ENCODE measurements around the gene CAPN10. TPM values are rescaled to one million over a fixed set of nuclear protein-coding genes. Genes with fewer than 3 reads are reported as not detected.

Gene CAPN10
- total RNA-seq, 1 experiment from 2014 or later = 47.4 TPM

DNA sequence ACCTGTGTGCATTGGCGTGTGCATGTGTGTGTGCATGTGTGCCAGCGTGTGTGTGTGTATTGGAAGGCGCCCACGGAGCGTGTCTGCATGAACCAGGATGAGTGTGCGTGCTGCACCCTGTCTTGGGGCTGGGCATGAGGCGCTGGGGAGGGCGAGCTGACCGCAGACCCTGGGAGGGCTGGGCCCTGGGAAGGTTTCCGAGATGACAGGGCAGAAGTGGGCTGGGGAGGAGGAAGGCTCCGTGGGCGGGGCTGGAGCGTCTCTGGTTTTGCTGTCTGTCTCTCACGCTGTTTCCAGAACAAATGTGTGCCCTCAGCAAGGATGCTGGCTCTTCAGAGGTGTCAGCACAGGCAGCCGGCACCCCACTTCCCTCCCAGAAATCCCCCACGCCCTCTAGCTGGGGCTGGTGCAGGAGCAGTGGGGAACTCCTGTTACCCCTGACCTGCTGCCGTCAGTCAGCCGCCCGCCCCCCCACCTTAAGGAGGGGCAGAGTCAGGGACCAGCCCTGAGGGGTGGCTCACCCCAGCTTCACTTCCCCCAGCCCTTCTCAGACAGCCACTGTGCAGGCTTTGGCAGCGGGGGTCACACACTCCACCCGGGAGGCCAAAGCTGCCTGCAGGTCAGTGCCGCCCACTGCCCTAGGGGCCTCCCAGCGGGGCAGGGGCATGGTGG, 38.6 kb downstream of the CAPN10 start, which contains the start of gene GPR35:
Gene GPR35 (plus strand): TSS at position 531 of the 672 bp plus-strand sequence. CDS start 4,473 bp downstream, outside the sequence.
- Mint-ChIP-seq H3K9me3 (no peaks in the 10 kb centered on the region), H3K36me3 (ENCODE audit: insufficient read depth in 1 of 3, low read depth in 3 of 3) (no peaks in the 10 kb centered on the region)

More for the DNA sequence above, 38.6 kb downstream of the CAPN10 start, which contains the start of gene GPR35:
- H3K4me2 ChIP-seq (ENCODE audit: insufficient read depth, insufficient read length, low read length) = no peak within 1 kb of the TSS
- H4K8ac ChIP-seq (replicated peaks; ENCODE audit: insufficient read length, low read depth, low read length) = no peak within 1 kb of the TSS
- peak; percentile 24 for DNase-seq
- no peak within 1 kb of the TSS for H2AFZ ChIP-seq (ENCODE audit: low read length)
- no peak within 1 kb of the TSS for H3K56ac ChIP-seq (ENCODE audit: insufficient read length, low read depth, low read length)
- H2BK120ac ChIP-seq (ENCODE audit: low read depth, low read length, poor library complexity, severe bottlenecking) = no peak within 1 kb of the TSS
- H3K27me3 ChIP-seq (ENCODE audit: insufficient read depth, low read length) = no peaks in the 10 kb centered on the region
- no peak within 1 kb of the TSS for H2BK20ac ChIP-seq (ENCODE audit: low read depth, low read length, poor library complexity, severe bottlenecking)
- no peak within 1 kb of the TSS; a peak in 1 of 7 replicates for H3K27ac Mint-ChIP-seq
- H3K14ac ChIP-seq (ENCODE audit: insufficient read depth, low read length) = no peak within 1 kb of the TSS
- H3K4me1 Mint-ChIP-seq = peaks cover 0 to 16% of the 10 kb centered on the region in 2 experiments; a peak in 2 of 4 replicates
- H3K27me3 Mint-ChIP-seq (ENCODE audit: low read depth) = no peaks in the 10 kb centered on the region
- no peak within 1 kb of the TSS for H3K23ac ChIP-seq (ENCODE audit: insufficient read length, low read depth, low read length)
- H3K79me2 ChIP-seq (ENCODE audit: insufficient read depth, low read length) = no peaks in the 10 kb centered on the region
- H4K20me1 ChIP-seq (ENCODE audit: control insufficient read depth, insufficient read depth, insufficient read length) = no peaks in the 10 kb centered on the region
- H3K23me2 ChIP-seq (ENCODE audit: insufficient read length, low read depth, low read length, poor library complexity, severe bottlenecking) = no peaks in the 10 kb centered on the region
- H3T11ph ChIP-seq (ENCODE audit: low read length) = no peak within 1 kb of the TSS
- TF ChIP-seq, protein P1, sequence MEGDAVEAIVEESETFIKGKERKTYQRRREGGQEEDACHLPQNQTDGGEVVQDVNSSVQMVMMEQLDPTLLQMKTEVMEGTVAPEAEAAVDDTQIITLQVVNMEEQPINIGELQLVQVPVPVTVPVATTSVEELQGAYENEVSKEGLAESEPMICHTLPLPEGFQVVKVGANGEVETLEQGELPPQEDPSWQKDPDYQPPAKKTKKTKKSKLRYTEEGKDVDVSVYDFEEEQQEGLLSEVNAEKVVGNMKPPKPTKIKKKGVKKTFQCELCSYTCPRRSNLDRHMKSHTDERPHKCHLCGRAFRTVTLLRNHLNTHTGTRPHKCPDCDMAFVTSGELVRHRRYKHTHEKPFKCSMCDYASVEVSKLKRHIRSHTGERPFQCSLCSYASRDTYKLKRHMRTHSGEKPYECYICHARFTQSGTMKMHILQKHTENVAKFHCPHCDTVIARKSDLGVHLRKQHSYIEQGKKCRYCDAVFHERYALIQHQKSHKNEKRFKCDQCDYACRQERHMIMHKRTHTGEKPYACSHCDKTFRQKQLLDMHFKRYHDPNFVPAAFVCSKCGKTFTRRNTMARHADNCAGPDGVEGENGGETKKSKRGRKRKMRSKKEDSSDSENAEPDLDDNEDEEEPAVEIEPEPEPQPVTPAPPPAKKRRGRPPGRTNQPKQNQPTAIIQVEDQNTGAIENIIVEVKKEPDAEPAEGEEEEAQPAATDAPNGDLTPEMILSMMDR (conservative IDR thresholded peaks at IDR 0.05) = no peak
- no peak within 1 kb of the TSS for H3K4ac ChIP-seq (ENCODE audit: low read depth, low read length)
- no peak within 1 kb of the TSS for H3K4me3 Mint-ChIP-seq
- H4K5ac ChIP-seq (ENCODE audit: insufficient read length, low read depth, low read length) = no peak within 1 kb of the TSS
- H2BK15ac ChIP-seq (ENCODE audit: low read depth, low read length) = no peak within 1 kb of the TSS
- no CpG with 5 or more reads among the region's 23 CpGs for WGBS (ENCODE audit: extremely low coverage, insufficient read length, low lambda C conversion rate)
- H2AK5ac ChIP-seq (ENCODE audit: insufficient read length, low read length) = no peak within 1 kb of the TSS
- no peak within 1 kb of the TSS for H2BK5ac ChIP-seq (ENCODE audit: insufficient read length, low read length)
- H3K9ac ChIP-seq (ENCODE audit: extremely low read depth, insufficient read length, low read length) = no peak within 1 kb of the TSS
- no peak within 1 kb of the TSS for H3K18ac ChIP-seq (ENCODE audit: insufficient read length, low read depth, low read length)
- no peak within 1 kb of the TSS for H4K91ac ChIP-seq (ENCODE audit: insufficient read length, low read depth, low read length)
- no peaks in the 10 kb centered on the region for H3K9me3 ChIP-seq (ENCODE audit: control insufficient read depth, low read depth, low read length)
- no peak within 1 kb of the TSS for H3K27ac ChIP-seq (ENCODE audit: insufficient read length, low read depth, low read length)
- H2BK12ac ChIP-seq (ENCODE audit: insufficient read length, low read depth, low read length) = no peak within 1 kb of the TSS
- no peaks in the 10 kb centered on the region for H3K4me1 ChIP-seq (ENCODE audit: insufficient read depth, low read length)
- no peaks in the 10 kb centered on the region for H3K79me1 ChIP-seq (ENCODE audit: insufficient read depth, low read depth, low read length, poor library complexity, severe bottlenecking)
